Glomerular visceral epithelial cell (primary cell): ENCODE data around the gene SALL1.

Experiments
- DNase-seq: peaks from one replicate; pipeline ENCODE4 v3.0.0-alpha.2; 2016; ENCODE audit errors: extremely low spot score

The SALL1 gene

DNA sequence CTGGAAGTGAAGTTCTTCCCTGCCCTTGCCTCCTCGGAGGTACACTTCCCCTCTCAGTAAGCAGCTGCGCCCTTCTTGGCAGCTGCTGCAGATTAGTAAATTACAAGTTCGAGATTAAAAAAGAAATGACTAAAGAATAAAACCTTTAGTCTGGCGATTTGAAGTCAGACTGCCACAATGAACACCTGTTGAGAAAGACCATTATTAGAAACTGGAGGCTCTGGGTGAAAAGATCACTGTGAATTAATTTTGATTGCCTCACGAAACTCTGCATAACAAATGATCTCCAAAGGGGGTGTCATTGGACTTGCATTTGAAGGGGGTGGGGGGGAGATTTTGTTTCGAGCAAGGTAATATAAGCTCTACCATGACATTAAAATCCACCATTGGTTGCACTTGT is 39.3 kb downstream of the SALL1 start:
- DNase-seq: no peak

DNA sequence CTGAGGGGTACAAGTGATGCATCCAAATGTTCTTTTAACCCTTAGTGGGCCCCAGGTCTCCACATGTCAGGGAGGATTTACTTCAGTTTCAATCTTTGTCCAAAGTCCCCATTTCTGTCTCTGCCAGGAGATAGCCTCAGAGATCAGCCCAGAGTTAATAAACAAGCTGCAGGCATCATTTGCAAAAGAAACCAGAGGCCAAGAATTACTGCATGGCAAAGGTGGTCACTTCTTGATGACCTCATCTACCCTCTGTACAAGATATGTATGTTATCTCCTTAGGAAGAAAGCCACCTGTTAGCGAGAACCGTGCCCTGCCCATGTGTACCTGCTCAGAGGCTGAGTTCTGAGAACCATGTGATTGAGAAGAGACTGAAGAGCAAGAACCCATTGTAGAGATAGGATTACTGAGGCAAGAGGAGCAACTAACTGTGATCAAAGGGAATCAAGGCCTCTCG is 40.3 kb downstream of the SALL1 start:
- no peak for DNase-seq

DNA sequence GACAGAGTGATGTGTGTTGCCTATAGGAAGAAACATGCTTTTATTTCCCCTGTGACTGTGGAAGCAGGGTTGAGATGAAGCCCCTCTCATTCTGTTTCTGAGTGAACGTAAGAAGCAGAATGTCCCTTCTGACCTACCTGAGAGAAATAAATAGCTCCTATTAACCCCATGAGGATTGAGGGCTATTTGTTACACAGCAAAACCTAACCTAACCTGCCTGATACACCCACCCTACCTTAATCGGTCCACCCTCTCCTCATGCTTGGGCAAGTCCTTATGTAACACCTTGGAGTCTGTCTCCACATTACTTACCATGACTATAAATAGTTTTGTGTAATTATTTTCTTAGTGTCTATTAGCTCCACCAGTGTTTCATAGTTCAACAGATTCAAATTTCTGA is 41.9 kb downstream of the SALL1 start:
- no peak for DNase-seq

DNA sequence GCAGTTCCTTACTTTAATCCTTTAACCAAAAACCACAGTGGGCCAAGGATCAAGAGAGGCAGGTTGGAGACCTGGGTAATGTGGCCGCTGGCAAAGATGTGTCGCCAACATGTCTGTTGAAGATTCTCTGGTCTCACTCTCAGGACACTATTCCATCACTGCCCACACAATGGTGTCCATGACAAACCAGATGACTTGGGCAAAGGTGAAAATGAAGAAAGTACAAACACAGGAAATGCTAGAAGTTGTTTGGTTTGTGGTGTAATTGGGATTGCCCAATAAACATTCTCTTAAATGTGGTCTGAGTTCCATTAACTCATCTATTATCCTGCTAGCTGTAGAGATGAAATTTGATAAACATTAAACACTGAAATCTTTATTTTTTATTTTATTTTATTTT is 43.3 kb downstream of the SALL1 start:
- no peak for DNase-seq

DNA sequence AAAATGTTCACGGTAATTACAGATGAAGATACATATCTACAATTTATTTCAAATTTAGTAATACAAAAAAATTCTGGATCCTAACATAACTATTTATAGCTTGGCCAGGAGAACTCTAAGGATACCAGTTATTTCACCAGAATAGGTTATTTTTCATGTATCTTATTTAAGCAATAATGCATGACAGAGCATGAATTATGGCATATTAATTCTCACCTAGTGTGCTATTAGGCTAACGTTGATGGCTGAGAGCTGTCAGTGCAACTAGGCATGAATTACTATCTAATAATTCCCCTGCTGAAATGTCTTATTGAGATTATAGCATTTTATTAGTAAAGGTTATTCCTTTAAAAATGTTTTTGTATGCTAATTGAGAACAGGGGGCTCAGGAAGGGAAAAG is 44.5 kb downstream of the SALL1 start:
- no peak for DNase-seq

DNA sequence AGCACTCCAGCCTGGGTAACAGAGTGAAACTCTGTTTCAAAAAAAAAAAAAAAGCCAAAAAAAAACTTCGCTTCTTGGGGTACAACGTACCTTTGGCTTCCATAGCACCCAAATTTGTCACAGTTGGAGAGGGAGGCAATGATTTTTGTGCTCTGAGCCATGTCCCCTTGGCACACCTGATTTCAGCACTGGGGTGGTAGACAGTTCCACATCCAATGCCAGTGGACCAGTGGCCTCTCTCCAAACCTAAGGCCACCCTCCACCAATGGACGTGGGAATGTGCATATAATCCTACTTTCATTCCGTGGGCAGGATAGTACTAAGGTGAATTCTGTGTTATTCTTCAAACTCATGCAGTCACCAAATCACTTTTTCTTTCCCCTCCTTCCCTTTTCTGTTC is 47.5 kb downstream of the SALL1 start:
- no peak for DNase-seq

DNA sequence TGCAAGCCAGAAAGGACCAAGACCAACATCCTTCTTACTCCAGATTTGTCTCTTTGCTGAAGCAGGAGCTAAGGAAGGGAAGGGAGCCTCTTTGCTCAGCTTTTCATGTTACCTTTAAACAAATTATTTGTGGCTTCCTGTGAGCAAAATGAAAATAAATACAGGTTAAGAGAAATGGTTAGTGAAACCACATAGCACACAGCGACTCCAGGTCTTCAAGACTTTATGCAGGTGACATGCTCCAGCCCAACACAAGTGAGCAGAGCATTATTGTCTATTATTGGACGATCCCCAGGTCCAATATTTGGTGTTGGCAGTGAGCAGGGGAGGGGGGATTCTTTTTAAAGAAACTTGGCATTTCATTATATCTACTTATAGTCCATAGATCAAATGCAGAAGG is 53.3 kb downstream of the SALL1 start:
- DNase-seq: no peak

DNA sequence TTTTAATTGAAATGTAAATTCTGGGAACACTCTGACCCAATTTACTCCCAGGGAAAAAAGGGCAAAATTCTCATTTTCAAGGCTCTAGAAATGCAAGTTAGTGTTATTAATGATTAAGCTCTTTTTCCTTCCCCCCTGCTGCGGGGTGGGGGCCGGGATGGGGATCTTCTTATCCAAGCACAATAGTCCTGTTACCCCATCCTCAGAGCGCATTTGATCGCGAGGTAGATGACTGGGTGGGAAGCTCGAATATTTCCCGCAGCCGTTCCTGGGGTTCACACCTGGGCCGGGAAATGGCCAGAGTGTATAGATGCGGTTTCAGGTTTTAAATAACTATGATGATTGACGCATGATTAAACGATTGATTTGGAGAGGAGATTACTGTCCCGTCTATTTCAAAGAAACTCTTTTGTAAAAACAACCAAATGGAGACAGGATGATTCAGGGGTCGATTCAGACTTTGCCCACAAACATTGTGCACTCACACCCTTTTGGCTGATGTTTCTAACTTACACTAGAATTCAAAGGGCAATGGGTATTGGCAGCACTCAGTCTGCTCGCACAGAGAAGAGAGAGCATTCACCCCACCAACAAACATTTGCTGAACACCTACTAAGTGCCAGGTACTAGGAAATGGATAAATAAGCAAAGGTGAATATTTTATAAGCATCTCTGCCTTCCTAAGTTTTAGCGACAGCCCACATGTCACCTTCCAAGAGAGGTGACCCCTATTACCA is 55.0 kb downstream of the SALL1 start:
- DNase-seq: no peak

DNA sequence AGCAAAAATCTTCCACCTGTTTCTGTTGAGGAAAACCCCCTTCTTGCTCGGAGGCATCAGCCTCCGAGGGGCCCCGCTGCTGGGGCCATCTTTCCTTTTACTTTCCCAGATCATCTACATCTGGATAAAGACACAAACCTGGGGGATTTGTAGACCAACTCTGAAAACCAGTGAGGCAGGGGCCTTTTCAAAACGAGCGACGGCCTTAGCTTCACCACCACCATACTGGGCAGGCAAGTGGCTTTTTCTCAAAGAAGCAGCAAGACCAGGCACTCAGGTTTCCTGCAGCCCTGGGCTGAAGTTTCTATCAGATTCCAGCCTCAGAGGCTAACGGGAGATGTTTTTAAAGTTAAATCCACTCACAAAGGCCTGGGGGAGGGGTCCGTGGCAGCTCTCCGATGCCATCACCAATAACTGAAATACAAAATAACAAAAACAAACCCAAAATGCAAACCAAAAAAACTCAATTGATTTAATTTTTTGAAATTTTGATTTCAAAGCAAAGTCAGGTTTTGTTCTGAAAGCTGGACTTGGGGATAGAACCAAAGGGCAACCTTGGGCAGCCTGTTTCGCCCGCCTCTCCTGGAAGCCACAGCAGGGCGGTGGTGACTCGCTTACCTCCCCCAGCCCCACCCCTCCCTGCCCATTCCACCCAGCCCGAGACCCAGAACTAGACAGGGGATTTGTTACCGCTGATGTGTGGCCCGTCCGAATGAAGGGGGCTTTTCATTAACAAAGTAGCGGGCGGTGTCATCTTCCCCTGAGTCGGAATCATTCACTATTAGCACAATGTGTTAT is 55.8 kb downstream of the SALL1 start:
- no peak for DNase-seq

DNA sequence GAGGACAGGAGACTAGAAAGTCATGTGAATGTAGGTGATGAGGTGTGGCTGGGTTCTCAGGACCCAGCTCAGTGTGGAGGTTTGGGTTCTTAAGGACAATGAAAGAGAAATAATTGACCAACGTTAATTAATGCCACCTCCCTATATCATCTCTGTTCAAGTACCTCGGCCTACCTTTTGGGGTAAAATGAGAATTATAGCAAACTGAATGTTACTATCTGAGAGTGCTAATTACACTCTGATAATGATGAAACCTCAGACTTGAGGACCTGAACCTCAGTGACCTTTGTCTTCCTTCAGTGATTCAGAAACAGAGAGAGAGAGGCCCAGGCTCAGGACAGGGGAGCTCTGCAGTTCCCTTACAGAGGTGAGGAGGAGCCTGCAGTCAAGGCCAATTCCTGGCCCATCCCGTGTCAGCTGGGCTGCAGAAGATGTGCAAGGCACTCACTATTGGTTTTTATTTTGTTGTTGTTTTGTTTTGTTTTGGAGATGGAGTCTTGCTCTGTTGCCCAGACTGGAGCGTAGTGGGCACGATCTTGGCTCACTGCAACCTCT is 57.3 kb downstream of the SALL1 start:
- no peak for DNase-seq
